Activated effector memory CD4-positive, alpha-beta T cell treated with Interleukin-2 at 50 U/mL for 16 hours (primary cell): ENCODE measurements around the gene EZR.

Source experiments
- DNase-seq: peaks from one replicate; pipeline ENCODE4 v3.0.0-alpha.2; 2020

The EZR gene

DNA sequence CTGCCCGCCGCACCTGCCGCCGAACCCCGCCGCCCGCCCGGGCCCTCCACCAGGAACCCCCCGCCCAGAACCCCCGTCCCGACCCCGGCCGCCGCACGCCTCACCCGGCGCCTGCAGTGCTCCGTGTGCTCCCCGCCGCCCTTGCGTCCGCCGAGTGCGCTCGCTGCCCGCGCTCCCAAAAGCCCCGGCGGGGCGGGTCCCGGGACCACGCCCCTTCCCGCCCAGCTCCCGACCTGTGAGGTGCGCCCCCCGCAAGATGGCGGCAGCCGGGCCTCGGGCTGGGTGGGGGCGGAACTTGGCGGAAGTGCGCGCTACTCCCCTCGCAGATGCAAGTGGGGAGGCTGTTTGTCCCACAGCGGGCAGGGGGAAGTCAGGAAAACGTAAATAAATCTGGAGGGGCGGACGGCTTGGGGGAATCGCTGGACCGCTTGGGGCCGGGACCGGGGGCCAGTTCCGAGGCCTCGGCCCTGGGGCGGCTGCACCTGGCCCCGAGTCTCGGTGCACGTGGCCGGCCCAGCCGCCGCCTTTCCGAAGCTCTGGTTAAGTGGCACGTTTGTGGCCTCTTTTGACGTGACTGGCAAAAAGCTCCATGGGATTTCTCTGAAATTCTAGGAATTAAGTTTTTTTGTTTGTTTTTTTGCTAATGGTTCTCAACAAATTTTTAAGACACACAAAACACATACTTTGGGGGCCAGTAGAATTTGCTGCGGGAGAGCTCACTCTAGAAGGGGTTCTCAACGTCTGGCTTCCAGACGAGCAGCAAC, at the start of gene EZR:
EZR (minus strand) TSS at position 156 of the 764 bp plus-strand sequence. CDS start 1,275 bp downstream, outside the sequence.
- peak; percentile 74 for DNase-seq

DNA sequence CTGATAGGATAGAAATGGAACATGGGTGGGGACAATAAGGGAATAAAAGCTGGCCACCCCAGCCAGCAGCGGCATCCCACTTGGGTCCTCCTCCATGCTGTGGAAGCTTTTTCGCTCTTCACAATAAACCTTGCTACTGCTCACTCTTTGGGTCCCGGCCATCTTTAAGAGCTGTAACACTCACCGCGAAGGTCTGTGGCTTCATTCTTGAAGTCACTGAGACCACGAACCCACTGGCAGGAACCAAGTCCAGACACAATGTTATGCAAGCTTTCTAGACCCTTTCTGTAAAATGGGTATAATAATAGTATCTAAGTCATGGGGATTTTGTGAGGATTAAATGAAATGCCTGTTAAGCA, 48.9 kb upstream of the EZR start:
- DNase-seq: no peak

DNA sequence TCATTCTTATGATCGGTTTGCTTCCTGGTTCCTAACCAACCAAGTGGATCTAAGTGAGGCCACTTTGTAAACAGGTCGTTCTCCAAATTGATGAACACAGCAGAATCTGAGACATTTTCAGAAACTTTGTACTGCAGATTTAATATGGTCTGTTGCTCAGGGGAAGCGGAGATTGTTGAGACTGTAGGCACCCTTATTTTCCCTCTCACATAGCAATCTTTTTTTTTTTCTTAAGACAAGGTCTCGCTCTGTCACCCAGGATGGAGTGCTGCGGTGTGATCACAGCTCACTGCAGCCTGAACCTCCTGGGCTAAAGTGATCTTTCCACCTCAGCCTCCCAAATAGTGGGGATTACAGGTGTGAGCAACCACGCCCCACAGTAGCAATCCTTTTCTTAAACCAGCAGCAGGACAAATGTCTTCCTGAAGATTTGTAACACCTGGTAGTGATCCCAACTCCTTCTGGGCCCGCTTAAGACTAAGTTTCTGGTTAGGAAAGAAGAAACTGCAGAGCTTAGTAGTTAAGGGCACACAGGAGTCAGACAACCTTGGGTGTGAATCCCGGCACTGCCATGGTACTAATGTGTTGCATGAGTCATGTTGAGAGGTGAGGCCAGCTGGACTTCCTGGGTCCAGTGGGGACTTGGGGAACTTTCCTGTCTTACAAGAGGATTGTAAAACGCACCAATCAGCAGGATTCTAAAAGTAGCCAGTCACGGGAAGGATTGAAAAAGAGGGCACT, 48.4 kb upstream of the EZR start:
- no peak for DNase-seq

DNA sequence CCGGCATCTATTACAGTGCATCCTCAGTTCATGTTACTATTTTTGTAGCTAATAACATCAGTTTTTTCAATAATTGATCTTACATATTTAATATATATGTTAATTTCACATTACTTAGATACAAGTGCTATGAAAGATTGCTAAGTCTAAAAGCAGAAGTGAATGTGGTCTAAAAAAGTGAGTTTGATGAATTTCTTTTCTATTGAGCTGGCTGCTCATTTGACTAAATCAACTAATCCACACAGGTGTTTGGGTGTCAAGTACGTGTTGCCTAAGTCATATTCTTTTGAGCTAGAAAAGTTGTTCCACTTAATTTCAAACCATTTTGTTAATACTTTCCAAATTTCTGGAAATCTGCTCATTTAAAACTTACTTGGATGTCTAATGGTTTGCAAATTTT, 46.6 kb upstream of the EZR start:
- DNase-seq: no peak

DNA sequence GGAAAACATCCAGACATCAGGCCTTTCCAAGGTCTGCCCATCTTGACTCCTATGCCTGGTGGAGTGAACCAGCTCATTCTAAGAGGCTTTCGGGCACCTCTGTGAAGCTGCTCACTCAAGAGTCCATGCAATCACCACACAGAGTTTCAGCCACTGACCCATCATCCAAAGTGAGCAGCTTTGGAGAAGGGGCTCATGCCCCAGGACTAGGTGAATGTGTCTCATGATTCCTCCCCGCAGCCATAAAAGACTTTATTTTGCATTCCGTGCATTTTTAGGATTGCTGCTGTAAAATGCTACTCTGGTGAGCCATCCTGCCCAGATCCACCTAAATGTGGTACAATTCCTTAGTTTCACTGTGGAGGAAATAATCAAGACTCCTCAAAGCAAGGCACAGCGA, 44.5 kb upstream of the EZR start:
- DNase-seq: no peak

DNA sequence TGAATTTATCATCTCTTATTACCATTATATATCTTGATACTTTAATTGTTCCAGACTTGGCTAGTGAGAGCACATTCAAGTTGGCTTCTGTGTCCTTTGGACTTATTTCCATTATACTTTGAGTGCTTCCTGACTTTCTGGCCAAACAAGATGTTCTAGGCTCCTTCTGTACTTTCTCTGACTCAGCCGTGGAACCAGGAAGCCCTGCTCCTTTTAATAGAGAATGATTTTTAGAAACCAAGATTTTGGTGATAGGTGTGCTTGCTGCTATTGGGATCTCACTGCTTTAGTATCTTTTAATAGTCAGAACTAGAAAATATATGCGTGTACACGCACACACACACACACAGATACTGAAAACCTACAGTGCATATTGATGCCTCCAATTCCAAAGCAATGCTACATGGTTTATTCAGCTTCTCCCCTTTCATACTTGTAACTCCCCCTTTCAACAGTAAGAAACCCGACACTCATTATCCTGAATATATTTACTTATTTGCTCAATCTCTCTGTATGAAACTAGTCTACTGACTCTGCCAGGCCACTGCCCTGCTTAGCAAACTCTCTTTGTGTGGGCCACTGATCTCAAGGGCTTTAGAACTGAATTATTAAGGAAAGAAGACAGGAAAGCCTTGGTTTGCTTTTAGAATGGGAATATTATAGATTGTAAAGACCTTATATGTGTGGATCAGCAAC, 42.7 kb upstream of the EZR start:
- DNase-seq: no peak

DNA sequence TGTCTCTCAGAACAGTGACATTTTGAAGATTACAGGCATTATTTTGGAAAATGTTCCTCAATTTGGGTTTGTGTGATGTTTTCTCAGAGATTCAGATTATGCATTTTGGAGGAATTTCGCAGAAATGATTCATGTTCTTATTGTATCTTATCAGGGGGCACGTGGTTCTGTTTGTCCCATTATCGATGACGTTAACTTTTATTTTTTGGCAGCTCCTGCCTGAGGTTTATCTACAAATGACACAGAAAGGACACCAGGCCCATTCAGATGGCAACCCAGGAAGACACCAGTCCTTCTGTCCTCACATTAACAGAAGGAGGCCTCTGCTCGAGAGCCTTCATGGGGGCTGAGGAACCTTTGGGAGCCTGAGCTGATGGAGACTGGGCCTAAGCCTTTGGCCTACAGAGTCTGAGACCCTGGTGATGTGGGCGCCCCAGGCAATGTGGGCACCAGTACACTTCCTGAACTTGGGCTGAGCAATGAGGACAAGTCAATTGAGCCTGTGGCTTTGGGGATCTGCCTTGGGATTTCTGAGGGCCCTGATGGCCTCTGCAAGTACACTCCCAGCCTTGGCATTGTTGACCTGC, 41.2 kb upstream of the EZR start:
- no peak for DNase-seq

DNA sequence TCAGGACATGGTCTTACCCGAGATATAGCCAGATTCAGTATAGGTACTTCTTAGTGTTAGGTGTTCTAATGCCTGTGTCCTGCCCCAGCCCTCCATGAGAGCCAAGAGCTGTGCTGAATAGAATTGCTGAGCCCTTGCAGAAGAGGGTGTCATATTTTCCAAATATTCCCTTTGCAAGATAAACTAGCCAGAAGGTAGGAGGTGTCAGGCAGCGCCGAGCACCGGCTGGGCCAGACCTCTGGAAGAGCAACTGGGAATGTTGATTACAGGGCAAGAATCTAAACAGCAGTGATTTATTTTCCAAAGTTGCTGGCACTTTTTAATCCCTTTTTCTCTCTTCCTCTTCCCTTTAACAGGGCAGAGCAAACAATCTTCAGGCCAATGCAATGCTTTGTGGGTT, 37.1 kb upstream of the EZR start:
- DNase-seq: no peak

DNA sequence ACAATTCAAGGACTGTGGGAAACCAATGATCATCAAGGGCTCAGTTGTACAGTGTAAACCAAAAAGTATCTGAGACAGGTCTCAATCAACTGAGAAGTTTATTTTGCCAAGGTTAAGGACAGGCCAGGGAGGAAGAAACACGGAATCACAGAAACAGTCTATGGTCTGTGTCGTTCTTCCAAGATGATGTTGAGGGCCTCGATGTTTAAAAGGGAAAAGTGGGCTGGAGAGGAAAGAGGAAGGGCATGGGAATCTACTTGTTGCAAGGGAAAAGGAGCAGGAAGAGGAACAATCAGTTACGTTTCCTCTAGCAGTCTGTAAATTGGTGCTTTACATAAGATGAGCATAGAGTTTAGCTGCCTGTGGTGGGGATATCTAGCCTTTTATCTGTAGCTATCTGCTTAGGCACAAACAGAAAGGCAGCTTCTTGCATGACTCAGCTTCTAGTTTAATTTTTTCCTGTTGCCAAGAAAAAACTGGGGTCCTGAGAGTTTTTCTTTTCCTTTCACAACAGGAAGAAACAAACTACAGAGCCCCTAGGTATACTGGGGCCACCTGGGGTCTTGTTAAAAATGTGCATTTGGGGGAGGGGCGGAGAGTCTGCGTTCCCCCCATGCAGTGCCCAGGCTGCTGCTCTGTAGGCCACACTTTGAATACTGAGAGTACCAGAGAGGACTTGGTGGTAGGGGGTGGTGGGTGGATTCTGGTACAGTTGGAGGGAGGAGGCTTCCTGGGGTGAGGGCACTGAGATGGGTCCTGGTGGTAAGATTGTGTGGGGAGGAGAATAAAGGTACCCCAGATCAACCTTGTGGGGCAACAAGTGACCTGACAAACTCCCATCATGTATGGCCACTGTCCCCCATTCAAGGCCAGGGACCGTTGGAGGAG, 35.3 kb upstream of the EZR start:
- no peak for DNase-seq

DNA sequence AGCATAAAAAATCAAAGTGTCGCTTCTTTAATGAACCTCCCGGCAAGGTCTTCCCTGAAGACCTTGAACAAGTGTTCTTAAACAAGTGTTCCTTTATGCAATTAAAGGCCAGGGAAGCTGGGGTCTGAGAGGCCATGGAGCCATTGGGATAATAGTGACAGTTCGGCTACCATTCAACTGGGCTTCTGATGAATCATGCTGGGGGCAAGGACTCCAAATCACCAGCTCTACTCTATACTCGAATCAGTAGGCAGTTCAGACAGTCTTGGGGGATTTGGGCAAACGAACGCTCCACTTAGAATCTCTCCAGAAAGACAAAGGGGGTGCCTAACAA, 34.7 kb upstream of the EZR start:
- no peak for DNase-seq

DNA sequence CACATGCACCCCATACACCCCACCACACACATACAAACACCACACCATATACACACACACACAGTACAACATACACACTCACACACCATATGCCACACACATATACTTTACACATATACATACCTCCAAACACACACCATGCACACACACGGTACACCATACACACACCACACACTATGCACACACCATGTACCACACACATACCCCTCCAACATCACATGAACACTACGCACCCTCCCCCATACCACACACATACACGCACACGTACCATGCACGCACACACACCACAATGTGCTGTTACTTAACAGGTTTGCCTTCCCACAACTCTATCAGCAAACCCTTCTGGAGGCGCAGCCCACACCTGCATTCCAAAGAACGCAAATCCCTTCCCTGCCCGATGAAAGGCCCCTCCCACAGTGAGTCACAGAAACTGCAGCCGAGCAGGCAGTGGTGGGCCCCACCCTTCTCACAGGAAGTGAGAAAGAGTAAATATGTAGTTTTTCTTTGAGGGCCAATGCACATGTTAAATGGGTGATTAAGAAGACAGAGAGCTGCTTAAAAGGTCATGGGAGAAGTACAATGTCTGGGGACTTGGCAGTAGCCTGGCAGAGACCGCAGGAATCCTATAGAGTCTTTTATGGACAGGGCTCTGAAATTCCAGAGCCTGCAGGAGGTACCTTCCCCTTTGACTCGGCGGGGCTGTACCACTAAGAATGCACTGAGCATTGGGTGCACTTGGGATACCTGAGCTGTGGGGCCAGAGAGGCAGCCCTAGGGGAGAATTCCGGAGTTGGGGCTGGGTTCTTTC, 34.1 kb upstream of the EZR start:
- peak; percentile 81 for DNase-seq

DNA sequence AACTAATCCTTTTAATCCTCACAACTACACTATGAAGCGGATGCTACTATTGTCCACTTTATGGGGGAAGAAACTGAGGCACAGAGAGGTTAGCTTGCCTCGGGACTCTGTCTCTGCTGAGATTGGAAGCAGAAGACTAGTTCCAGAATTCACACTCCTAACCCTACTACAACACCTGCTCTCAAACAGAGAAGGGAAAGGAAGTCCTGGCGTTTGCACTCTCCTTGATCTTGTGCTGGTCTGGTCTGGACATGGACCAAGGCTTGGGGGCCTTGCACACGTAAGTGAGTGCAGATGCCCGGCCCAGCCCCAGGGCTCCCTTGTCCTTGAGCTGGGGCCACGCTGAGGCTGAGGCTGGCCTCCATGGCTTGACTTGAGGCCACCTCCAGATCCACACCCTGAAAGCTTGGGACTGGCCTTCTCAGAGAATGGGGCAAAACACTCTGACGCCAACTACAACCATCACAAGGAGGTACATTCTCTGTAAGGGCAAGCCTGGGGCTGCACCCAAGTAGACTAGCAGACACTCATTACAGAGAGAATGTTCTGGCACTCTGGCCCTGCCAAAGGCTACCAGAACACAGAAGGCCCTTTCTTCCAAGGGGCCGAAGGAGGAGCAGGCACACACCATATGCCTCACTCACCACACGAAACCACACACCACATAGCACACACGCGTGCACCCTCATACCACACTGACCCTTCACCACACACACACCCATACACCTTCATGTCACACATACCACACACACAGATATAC, 33.3 kb upstream of the EZR start:
- no peak for DNase-seq

DNA sequence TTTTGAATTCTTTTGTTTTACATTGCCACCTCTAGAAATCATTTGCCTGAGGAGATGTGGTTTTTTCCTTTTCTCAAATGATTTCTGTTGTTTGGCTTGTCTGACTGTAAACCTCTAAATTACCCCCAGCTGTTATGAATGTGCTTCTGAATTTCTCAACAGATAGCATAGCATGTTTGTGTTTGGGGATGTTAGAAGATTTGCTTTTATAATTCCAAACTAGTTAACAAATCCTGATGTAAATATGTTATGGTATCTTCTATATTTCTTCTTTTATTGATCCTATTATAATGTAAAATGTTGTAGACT, 31.6 kb upstream of the EZR start:
- no peak for DNase-seq

DNA sequence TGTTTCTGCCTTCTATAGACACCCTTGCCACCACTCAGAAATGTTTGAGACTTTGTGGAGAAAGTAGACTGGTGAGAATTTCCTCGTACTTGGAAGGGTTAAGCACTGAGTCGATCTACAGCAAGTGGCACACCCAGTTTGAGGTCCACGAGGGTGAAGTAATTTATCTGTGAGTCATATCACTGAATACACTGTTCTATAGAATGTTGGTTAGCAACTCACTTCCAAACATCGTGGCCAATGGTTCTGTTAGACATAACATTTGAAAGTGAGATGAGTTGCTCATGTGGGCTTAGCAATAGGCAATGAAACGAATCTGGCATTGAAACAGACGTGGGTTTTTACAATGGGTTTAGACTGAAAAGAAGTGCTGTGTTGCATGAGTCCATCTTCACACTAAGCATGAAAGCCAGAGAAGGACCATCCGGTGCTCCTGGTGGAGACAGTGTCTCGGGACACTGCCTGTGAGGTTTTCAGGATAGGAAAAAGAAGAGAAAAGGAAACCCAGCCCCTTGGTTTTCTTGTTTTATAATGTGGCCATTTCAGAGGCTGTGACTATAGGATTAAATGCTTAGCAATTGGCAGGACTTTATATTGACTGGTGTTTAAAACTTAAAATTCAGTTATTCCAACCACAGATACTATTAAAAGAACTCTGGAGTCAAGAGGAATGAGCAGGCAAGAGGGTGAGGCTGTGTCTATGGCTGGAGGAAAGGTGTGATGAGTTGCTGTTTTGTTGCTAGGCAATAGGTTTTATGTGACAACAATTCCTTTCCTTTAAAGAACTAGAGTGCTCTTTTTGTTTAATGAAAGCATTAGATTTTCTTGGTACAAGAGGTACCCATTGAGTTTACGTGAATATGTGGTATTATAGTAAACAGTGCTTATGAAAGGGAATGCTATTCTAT, 31.0 kb upstream of the EZR start:
- peak; percentile 43 for DNase-seq

DNA sequence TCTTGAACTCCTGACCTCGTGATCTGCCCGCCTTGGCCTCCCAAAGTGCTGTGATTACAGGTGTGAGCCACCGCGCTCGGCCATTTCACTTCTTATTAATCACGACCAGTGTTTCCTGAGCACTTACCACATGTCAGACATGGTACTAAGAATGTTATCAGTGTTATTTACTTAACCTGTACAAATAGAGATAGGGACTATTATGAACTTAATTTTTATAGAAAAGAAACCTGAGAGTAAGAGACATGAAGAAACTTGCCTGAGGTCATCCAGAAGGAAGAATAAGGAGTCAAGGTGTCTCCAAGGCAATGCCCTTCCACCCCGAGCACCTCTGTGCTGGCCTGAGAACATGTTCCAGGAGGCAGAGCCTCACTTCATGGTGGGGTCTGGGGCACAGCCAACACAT, 29.3 kb upstream of the EZR start:
- DNase-seq: no peak

DNA sequence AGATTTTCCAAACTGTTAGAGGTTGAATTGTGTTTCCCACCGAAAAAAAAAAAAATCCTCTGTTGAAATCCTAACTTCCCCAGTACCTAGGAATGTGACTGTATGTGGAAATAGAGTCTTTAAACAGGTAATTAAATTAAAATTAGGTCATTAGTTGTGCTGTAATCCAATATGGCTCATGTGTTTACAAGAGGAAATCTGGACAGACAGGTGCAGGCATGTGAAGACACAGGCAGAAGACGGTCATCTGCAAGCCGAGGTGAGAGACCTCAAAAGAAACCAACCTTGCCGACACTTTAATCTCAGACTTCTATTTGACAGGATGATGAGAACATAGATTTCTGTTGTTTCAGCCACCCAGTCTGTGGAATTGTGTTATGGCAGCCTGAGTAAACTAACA, 28.6 kb upstream of the EZR start:
- DNase-seq: no peak

DNA sequence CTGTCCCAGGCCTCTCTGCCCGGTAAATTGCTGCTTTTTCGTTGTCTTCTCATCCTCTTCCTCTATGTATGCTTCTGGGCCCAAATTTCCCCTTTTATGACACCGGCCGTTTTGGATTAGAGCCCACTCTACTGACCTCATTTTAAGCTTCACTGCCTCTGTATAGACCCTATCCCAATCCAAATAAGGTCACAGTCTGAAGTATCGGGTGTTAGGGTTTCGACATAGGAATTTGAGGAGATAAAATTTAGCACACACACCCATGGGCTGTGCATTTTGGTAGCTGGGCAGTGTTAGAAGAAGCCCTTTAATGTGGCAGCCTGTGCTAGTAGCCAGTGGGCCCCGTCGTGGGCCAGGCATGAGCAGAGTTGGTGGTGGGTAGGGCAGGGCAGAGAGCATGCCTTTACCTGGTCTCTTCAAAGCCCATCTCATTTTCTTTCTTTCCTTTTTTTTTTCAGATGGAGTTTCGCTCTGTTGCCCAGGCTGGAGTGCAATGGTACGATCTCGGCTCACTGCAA, 27.9 kb upstream of the EZR start:
- no peak for DNase-seq

DNA sequence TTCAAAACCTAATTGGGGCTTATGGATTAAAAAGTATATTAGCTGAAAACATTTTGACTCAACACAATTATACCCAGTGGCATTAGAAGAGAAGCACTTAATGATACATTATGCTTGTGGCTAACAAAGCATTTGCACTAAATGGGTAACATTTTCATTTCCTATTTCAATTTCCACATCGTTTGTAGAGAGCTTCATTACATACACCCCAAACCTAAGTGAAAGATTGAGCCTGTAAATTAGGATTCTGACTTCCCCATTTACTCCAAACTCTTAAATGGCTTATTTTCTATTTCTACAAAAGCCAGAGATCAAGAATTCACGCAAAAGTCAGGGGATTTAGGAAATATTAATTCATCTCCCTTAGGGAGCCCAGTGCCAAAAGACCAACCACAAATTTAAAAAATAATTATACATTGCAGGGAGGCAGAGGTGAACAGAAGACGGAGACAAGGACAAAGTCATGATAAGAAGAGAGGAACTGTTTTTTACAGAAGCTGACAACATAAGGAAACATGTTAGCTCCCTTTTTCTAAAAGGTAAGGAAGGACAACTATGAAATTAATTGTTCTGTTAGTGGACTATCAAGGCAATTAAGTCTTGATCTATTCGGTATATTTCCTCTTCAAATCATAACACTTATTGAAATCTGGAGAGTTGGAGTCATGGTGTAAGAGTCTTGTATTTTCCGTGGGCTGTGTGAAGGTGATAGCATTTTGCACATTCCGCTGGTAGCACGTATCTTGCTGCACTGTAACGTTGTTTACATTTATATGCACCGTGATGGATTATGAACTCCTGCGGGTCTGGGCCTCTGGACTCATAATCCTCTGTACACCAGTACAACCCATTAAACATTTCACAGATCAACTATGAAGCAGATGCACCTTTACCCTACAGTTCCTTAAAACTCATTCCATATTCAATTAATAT, 24.8 kb upstream of the EZR start:
- DNase-seq: no peak

DNA sequence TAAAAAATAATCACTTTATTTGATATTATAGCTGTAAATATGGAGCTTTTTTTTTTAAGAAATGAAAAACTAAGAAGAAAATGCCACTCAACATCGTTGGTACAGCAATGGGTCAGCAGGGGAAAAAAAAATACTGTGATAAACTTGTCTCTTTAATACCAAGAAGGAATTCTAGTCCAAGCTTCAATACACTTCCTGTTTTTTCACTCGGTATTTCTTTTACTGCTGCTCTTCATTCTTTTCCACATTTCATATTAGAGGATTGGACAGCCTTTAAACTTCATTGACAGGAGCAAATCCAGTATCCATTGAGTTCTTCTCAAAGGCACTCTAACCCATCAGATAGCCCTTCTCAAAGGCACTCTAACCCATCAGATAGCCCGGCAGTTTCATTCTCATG, 22.2 kb upstream of the EZR start:
- DNase-seq: no peak
